ENCODE measurements around the gene SH3RF3. TPM values are rescaled to one million over a fixed set of nuclear protein-coding genes. Genes with fewer than 3 reads are reported as not detected.

SH3RF3 gene
- total RNA-seq, 2 donors from 2014 or later, result 37.4 to 61.7 TPM

DNA sequence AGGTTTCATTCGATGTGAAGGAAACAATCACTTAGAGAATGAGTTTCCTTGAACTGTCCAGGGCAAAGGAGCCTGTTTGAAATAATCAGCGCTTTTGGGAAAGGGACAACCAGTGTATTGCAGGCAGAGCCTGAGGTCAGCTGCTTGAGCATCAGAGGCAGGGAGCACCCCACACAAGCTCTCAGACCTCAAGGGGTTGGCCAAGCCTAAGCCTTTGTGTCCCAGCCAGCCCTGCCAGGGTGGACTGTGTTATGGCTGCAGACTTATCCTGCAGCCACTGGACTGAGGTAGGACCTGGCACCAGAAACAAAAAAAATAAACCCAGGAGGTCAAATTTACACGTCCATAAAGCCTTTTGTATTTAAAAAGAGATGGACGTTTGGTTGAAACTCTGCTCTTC, 256.5 kb downstream of the SH3RF3 start:
- Histone ChIP-seq H3K9me3 (no peaks in the 10 kb centered on the region), H3K4me3 (no peak overlapping the region), H3K4me1 (ENCODE audit: control insufficient read depth in 1 of 2, low read depth in 2 of 2) (peaks cover 18 to 34% of the 10 kb centered on the region in 2 donors), H3K27me3 (replicated peaks; ENCODE audit: insufficient read depth) (no peaks in the 10 kb centered on the region), H3K36me3 (no peaks in the 10 kb centered on the region), H3K27ac (no peak overlapping the region)
- TF ChIP-seq, protein P1, sequence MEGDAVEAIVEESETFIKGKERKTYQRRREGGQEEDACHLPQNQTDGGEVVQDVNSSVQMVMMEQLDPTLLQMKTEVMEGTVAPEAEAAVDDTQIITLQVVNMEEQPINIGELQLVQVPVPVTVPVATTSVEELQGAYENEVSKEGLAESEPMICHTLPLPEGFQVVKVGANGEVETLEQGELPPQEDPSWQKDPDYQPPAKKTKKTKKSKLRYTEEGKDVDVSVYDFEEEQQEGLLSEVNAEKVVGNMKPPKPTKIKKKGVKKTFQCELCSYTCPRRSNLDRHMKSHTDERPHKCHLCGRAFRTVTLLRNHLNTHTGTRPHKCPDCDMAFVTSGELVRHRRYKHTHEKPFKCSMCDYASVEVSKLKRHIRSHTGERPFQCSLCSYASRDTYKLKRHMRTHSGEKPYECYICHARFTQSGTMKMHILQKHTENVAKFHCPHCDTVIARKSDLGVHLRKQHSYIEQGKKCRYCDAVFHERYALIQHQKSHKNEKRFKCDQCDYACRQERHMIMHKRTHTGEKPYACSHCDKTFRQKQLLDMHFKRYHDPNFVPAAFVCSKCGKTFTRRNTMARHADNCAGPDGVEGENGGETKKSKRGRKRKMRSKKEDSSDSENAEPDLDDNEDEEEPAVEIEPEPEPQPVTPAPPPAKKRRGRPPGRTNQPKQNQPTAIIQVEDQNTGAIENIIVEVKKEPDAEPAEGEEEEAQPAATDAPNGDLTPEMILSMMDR (IDR thresholded peaks at IDR 0.05), result no peak
- ATAC-seq (ENCODE audit: insufficient number of reproducible peaks, low FRiP score, low read depth) (no peak), DNase-seq (ENCODE audit: low spot score) (no peak)

DNA sequence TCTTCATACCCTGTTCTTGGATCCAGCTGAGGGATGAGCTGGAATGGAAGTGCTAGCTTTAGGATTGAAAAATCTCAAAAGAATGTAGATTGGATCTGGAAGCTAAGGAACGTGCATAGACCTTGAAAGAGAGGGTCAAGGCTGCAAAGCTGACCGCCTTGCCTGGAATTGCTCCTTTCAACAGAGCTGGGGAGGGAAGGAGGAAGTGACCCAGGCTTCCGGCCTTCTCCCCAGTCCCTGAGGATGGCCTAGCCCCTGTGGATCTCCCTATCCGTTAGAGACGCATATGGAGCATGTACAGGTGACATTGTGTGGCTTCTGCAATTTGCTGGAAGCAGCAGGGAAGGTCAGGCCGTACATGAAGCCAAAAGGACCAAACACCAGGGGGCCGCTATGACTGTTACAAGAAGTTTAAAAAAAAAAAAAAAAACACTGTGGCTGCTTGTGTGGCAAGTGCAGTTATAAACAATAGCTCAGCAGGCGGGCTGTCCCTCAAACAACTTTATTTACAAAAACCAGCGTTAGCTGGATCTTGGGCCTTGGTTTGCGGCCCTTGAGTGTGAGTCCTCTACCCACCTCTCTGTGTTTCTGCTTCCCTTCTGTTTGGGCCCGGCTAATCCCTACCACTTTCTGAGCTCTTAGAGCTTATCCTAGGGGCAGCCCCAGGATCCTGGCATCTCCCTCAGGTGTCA, 257.1 kb downstream of the SH3RF3 start:
- ATAC-seq (ENCODE audit: insufficient number of reproducible peaks, low FRiP score, low read depth) (no peak), DNase-seq (ENCODE audit: low spot score) (no peak)
- H3K9me3 ChIP-seq, result no peaks in the 10 kb centered on the region
- no peaks in the 10 kb centered on the region for H3K27me3 ChIP-seq (replicated peaks; ENCODE audit: insufficient read depth)
- no peaks in the 10 kb centered on the region for H3K36me3 ChIP-seq
- TF ChIP-seq, protein P1 (IDR thresholded peaks at IDR 0.05), result no peak
- no peak overlapping the region for H3K27ac ChIP-seq
- H3K4me1 ChIP-seq (ENCODE audit: control insufficient read depth in 1 of 2, low read depth in 2 of 2), result peaks cover 18 to 34% of the 10 kb centered on the region in 2 donors
- H3K4me3 ChIP-seq, result no peak overlapping the region

DNA sequence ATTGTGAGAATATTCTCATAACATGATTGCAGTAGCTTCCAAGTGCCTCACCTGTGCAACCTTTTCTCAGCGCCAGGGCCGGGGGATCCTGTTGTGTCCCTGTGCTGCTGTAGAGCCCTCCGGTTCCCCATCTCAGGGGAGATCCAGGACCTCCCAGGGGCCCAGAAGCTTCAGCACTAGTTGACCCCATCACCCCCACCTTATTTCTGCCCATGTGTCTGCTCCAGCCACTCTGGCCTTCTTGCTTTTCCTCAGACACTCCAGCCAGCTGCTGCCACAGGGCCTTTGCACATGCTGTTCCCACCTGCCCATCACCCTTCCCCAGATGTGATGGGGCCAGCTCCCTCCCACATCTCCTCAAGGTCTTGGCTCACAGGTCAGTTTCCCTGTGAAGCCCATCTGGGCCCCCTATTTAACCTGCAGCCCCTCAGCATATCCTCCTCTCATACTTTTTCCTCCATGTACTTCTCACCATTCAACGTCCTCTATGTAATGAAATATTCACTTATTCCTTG, 258.3 kb downstream of the SH3RF3 start:
- DNase-seq (ENCODE audit: low spot score), result no peak
- TF ChIP-seq, protein P1 (IDR thresholded peaks at IDR 0.05), result no peak
- no peak overlapping the region for H3K4me3 ChIP-seq
- H3K9me3 ChIP-seq, result no peaks in the 10 kb centered on the region
- ATAC-seq (ENCODE audit: insufficient number of reproducible peaks, low FRiP score, low read depth), result no peak
- H3K4me1 ChIP-seq (ENCODE audit: control insufficient read depth in 1 of 2, low read depth in 2 of 2), result peaks cover 17 to 29% of the 10 kb centered on the region in 2 donors
- no peaks in the 10 kb centered on the region for H3K36me3 ChIP-seq
- H3K27ac ChIP-seq, result no peak overlapping the region
- H3K27me3 ChIP-seq (replicated peaks; ENCODE audit: insufficient read depth), result no peaks in the 10 kb centered on the region

DNA sequence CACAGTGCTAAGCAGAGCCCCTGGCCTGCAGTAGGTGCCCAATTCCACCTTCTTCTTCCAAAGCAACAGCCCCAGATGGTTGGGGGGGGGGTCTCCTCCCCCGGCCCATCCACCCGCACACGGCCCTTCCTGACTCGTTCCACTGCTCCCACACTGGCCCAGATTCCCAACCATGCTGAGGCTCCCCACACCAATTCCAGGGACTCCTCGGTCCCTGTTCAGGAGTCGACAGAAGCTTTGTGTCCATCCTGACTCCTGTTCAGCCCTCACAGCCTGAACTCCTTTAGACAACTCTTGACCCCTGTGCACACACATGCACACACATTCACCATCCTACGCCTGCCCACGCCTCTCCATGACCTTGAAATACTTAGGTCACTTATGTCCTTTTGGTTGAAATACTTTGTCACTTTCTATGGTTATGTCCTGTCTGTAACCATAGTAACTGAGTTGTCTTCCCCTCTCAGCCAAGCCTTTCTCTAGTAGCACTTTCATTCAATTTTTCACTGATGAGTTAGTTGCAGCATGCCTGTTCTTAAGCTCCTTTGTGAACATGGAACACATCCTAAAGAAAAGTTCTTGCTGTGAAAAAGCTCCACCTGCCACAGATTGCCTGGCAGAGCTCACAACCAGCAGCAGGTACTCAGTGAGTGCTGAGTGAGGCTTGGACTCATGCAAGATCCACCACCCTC, 258.9 kb downstream of the SH3RF3 start:
- no peak for ATAC-seq (ENCODE audit: insufficient number of reproducible peaks, low FRiP score, low read depth)
- TF ChIP-seq, protein P1 (IDR thresholded peaks at IDR 0.05), result no peak
- Histone ChIP-seq H3K9me3 (no peaks in the 10 kb centered on the region), H3K4me3 (no peak overlapping the region), H3K4me1 (ENCODE audit: control insufficient read depth in 1 of 2, low read depth in 2 of 2) (peaks cover 10 to 23% of the 10 kb centered on the region in 2 donors), H3K27me3 (replicated peaks; ENCODE audit: insufficient read depth) (no peaks in the 10 kb centered on the region), H3K27ac (no peak overlapping the region), H3K36me3 (no peaks in the 10 kb centered on the region)
- DNase-seq (ENCODE audit: low spot score), result no peak

DNA sequence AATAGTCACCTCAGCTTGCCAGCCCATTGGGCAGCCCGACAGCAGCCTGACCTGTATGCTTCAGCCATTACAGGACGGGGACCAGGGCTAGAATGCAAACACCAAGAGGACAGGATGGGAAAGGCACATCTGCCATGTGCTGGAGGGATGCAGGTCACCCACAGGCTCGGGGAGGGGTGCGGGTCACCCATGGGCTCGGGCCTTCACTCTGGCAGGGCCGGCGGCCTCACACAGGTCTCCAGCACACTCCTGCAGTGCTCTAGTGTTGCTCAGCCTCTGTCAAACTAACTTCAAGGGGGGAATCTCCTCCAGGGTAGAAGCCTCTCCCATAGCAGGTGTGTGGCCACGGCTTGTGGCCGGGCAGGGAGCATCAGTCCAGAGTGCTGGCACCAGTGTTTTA, 262.2 kb downstream of the SH3RF3 start:
- TF ChIP-seq, protein P1 (IDR thresholded peaks at IDR 0.05), result no peak
- no peaks in the 10 kb centered on the region for H3K9me3 ChIP-seq
- no peak overlapping the region for H3K4me3 ChIP-seq
- H3K27ac ChIP-seq, result no peak overlapping the region
- peaks cover 0 to 9% of the 10 kb centered on the region in 2 donors for H3K4me1 ChIP-seq (ENCODE audit: control insufficient read depth in 1 of 2, low read depth in 2 of 2)
- no peak for DNase-seq (ENCODE audit: low spot score)
- no peaks in the 10 kb centered on the region for H3K27me3 ChIP-seq (replicated peaks; ENCODE audit: insufficient read depth)
- no peaks in the 10 kb centered on the region for H3K36me3 ChIP-seq
- ATAC-seq (ENCODE audit: insufficient number of reproducible peaks, low FRiP score, low read depth), result no peak

Measured in thoracic aorta (tissue), 2 donors.